ENCODE data around the gene CNOT4.

Gene CNOT4

GRCh38 chr7:135553346-135553745 is 43.4 kb upstream of the CNOT4 start:
- TF ChIP-seq YY1 (IDR thresholded peaks at IDR 0.05; ENCODE audit: low read depth) (no peak), RAD21 (IDR thresholded peaks at IDR 0.05; ENCODE audit: low read depth) (no peak), CREB1 (IDR thresholded peaks at IDR 0.05; ENCODE audit: low read depth) (no peak), MAX (IDR thresholded peaks at IDR 0.05) (no peak), EP300 (IDR thresholded peaks at IDR 0.05; ENCODE audit: borderline replicate concordance) (no peak), EGR1 (IDR thresholded peaks at IDR 0.05) (no peak), FOXM1 (IDR thresholded peaks at IDR 0.05; ENCODE audit: borderline replicate concordance, low read depth) (no peak), TCF12 (IDR thresholded peaks at IDR 0.05; ENCODE audit: low read depth) (no peak), REST (IDR thresholded peaks at IDR 0.05; ENCODE audit: low read depth) (no peak)

- TF ChIP-seq MAX (IDR thresholded peaks at IDR 0.05) (no peak), USF1 (IDR thresholded peaks at IDR 0.05) (no peak), REST (IDR thresholded peaks at IDR 0.05; ENCODE audit: low read depth) (no peak), CEBPB (IDR thresholded peaks at IDR 0.05) (no peak), RAD21 (IDR thresholded peaks at IDR 0.05; ENCODE audit: low read depth) (no peak), TCF12 (IDR thresholded peaks at IDR 0.05; ENCODE audit: low read depth) (no peak), YY1 (IDR thresholded peaks at IDR 0.05; ENCODE audit: low read depth) (no peak), TAF1 (IDR thresholded peaks at IDR 0.05; ENCODE audit: low read depth) (no peak), TEAD4 (IDR thresholded peaks at IDR 0.05) (no peak), NFIC (IDR thresholded peaks at IDR 0.05) (no peak), ZBTB7A (IDR thresholded peaks at IDR 0.05; ENCODE audit: low read depth) (no peak), CREB1 (IDR thresholded peaks at IDR 0.05; ENCODE audit: low read depth) (no peak)
Measured at GRCh38 chr7:135552148-135552547, 42.2 kb upstream of the CNOT4 start.

- no peak for TF ChIP-seq RAD21 (IDR thresholded peaks at IDR 0.05; ENCODE audit: low read depth)
- no peak for TF ChIP-seq TCF12 (IDR thresholded peaks at IDR 0.05; ENCODE audit: low read depth)
- no peak for TF ChIP-seq REST (IDR thresholded peaks at IDR 0.05; ENCODE audit: low read depth)
- no peak for TF ChIP-seq YY1 (IDR thresholded peaks at IDR 0.05; ENCODE audit: low read depth)
- TF ChIP-seq TEAD4 (IDR thresholded peaks at IDR 0.05) = no peak
- no peak for TF ChIP-seq TAF1 (IDR thresholded peaks at IDR 0.05; ENCODE audit: low read depth)
- TF ChIP-seq CREB1 (IDR thresholded peaks at IDR 0.05; ENCODE audit: low read depth) = no peak
- TF ChIP-seq USF1 (IDR thresholded peaks at IDR 0.05) = no peak
- no peak for TF ChIP-seq EGR1 (IDR thresholded peaks at IDR 0.05)
- no peak for TF ChIP-seq ZBTB7A (IDR thresholded peaks at IDR 0.05; ENCODE audit: low read depth)
- TF ChIP-seq EP300 (IDR thresholded peaks at IDR 0.05; ENCODE audit: borderline replicate concordance) = no peak
- no peak for TF ChIP-seq FOXM1 (IDR thresholded peaks at IDR 0.05; ENCODE audit: borderline replicate concordance, low read depth)
- TF ChIP-seq NFIC (IDR thresholded peaks at IDR 0.05) = no peak
- TF ChIP-seq CEBPB (IDR thresholded peaks at IDR 0.05) = no peak
Measured at GRCh38 chr7:135550196-135550595, 40.3 kb upstream of the CNOT4 start.

GRCh38 chr7:135541029-135541428 is 31.1 kb upstream of the CNOT4 start:
- no peak for TF ChIP-seq CREB1 (IDR thresholded peaks at IDR 0.05; ENCODE audit: low read depth)
- no peak for TF ChIP-seq NFIC (IDR thresholded peaks at IDR 0.05)
- TF ChIP-seq EP300 (IDR thresholded peaks at IDR 0.05; ENCODE audit: borderline replicate concordance) = no peak
- no peak for TF ChIP-seq USF1 (IDR thresholded peaks at IDR 0.05)
- no peak for TF ChIP-seq CEBPB (IDR thresholded peaks at IDR 0.05)
- TF ChIP-seq YY1 (IDR thresholded peaks at IDR 0.05; ENCODE audit: low read depth) = no peak
- no peak for TF ChIP-seq MAX (IDR thresholded peaks at IDR 0.05)
- no peak for TF ChIP-seq REST (IDR thresholded peaks at IDR 0.05; ENCODE audit: low read depth)
- no peak for TF ChIP-seq TAF1 (IDR thresholded peaks at IDR 0.05; ENCODE audit: low read depth)
- TF ChIP-seq TCF12 (IDR thresholded peaks at IDR 0.05; ENCODE audit: low read depth) = no peak
- no peak for TF ChIP-seq TEAD4 (IDR thresholded peaks at IDR 0.05)
- TF ChIP-seq RAD21 (IDR thresholded peaks at IDR 0.05; ENCODE audit: low read depth) = no peak
- TF ChIP-seq EGR1 (IDR thresholded peaks at IDR 0.05) = no peak
- no peak for TF ChIP-seq ZBTB7A (IDR thresholded peaks at IDR 0.05; ENCODE audit: low read depth)
